ENCODE results near the gene MECP2. TPM values are rescaled to one million over a fixed set of nuclear protein-coding genes. Genes with fewer than 3 reads are reported as not detected.

The MECP2 gene
- total and polyA plus RNA-seq, 2 donors (not counting 1 experiment from before 2014, with no cell fraction given) = 20.0 to 122 TPM

GRCh38 chrX:154027022-154027402 is 70.5 kb downstream of the MECP2 start:
- no peaks in the 10 kb centered on the region for H3K27me3 ChIP-seq (replicated peaks in 1 of 4; ENCODE audit: control extremely low read depth in 1 of 4, control insufficient read depth in 3 of 4, insufficient read depth in 4 of 4, low read length in 3 of 4)
- no peak for TF ChIP-seq EZH2 (IDR thresholded peaks at IDR 0.05; ENCODE audit: borderline replicate concordance, insufficient read depth, low read depth, low read length, poor library complexity, severe bottlenecking)
- TF ChIP-seq, protein P1, sequence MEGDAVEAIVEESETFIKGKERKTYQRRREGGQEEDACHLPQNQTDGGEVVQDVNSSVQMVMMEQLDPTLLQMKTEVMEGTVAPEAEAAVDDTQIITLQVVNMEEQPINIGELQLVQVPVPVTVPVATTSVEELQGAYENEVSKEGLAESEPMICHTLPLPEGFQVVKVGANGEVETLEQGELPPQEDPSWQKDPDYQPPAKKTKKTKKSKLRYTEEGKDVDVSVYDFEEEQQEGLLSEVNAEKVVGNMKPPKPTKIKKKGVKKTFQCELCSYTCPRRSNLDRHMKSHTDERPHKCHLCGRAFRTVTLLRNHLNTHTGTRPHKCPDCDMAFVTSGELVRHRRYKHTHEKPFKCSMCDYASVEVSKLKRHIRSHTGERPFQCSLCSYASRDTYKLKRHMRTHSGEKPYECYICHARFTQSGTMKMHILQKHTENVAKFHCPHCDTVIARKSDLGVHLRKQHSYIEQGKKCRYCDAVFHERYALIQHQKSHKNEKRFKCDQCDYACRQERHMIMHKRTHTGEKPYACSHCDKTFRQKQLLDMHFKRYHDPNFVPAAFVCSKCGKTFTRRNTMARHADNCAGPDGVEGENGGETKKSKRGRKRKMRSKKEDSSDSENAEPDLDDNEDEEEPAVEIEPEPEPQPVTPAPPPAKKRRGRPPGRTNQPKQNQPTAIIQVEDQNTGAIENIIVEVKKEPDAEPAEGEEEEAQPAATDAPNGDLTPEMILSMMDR (IDR thresholded peaks at IDR 0.05) = no peak
- H3K36me3 ChIP-seq (replicated peaks in 1 of 2; ENCODE audit: control extremely low read depth in 1 of 2, control insufficient read depth in 1 of 2, extremely low read depth in 1 of 2, insufficient read depth in 2 of 2, low read length in 1 of 2) = peaks cover 0 to 33% of the 10 kb centered on the region in 2 experiments
- H3K4me2 ChIP-seq (replicated peaks; ENCODE audit: low read depth, low read length, poor library complexity, severe bottlenecking) = no peak overlapping the region
- no peaks in the 10 kb centered on the region for H3K9me3 ChIP-seq (ENCODE audit: control extremely low read depth in 1 of 3, control insufficient read depth in 2 of 3, insufficient read depth in 1 of 3, low read length in 2 of 3)
- H3K9ac ChIP-seq (ENCODE audit: low read length) = no peak overlapping the region
- Mint-ChIP-seq H3K4me1 (no peaks in the 10 kb centered on the region), H3K27me3 (no peaks in the 10 kb centered on the region), H3K9me3 (ENCODE audit: insufficient read depth) (no peaks in the 10 kb centered on the region), H3K4me3 (no peak overlapping the region), H3K27ac (peak overlapping the region; percentile 10)
- peaks cover 4% of the 10 kb centered on the region for H4K20me1 ChIP-seq (ENCODE audit: control insufficient read depth, insufficient read depth, low read length, poor library complexity, severe bottlenecking)
- no peaks in the 10 kb centered on the region for H3K4me1 ChIP-seq (ENCODE audit: control insufficient read depth in 2 of 2, insufficient read depth in 2 of 2, low read length in 2 of 2)
- ATAC-seq (ENCODE audit: low read depth) (no peak), DNase-seq (no peak)
- H3K79me2 ChIP-seq (ENCODE audit: control insufficient read depth, insufficient read depth, low read length) = peaks cover 7% of the 10 kb centered on the region
- intact Hi-C loops (cut with micrococcal nuclease) = no loop called here
- H3K27ac ChIP-seq (ENCODE audit: low read length in 2 of 2) = no peak overlapping the region
- H2AFZ ChIP-seq (ENCODE audit: insufficient read depth, low read depth, low read length, poor library complexity, severe bottlenecking) = no peak overlapping the region
- POLR2A ChIA-PET = no interaction called here
- CTCF ChIA-PET = interaction anchor here (1.2 kb wide), 1 partner anchor 14 kb away, joined by 7 read pairs; no protein-coding TSS in a partner anchor
- no peak overlapping the region for H3K4me3 ChIP-seq (ENCODE audit: control extremely low read depth in 1 of 5, extremely low read depth in 1 of 5, insufficient read depth in 1 of 5, low read depth in 2 of 5, low read length in 4 of 5)
- WGBS (ENCODE audit: insufficient coverage) = 100% methylated on average over 2 of the region's 6 CpGs

DNA sequence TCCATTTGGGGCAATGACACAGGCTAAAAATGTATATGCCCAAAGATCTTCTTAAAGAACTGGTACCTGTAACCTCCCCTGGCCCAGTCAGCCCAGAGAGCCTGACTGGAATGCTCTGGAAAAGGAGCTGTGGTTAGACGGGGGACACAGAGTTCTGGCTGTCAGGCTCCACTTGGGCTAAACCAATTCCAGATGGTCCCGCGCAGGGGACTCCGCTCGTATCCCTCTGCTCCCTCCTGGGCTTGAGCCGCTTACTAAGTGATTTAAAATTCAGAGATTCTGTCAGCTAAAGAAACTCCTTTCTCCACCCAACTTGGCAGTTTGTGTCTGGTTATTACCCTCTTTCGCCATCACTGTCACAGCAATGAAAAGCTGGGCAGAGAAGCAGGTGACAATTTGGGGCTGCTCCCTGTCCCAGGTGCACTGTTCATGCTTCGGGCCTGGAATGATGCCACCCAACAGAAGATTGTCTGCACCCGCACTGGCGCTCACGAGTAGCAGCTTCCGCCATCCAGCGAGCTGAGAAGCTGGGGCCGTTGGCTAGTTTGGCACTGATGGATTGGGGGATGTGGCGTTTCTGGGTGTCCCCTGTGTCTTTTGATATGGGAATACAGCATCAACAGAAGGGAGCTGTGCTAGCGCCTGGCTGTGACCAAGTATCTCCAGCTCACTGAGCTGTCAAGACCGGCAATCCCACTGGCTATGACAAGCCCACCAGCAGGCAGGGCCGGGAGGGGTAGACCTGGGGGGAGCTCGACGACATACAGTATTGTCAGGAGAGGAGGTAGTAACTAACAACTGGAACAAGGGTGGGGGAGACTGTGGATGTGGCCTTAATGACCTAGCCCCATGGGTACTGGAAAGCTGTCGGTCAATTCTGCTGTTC is 71.1 kb downstream of the MECP2 start:
- no peak for DNase-seq
- H3K4me1 Mint-ChIP-seq = no peaks in the 10 kb centered on the region
- no peaks in the 10 kb centered on the region for H3K4me1 ChIP-seq (ENCODE audit: control insufficient read depth in 2 of 2, insufficient read depth in 2 of 2, low read length in 2 of 2)
- ATAC-seq (ENCODE audit: low read depth) = no peak
- no peak overlapping the region for H3K4me3 Mint-ChIP-seq
- H3K27ac ChIP-seq (ENCODE audit: low read length in 2 of 2) = no peak overlapping the region
- H3K4me2 ChIP-seq (replicated peaks; ENCODE audit: low read depth, low read length, poor library complexity, severe bottlenecking) = no peak overlapping the region
- no peak overlapping the region for H3K4me3 ChIP-seq (ENCODE audit: control extremely low read depth in 1 of 5, extremely low read depth in 1 of 5, insufficient read depth in 1 of 5, low read depth in 2 of 5, low read length in 4 of 5)
- peak overlapping the region; percentile 10 for H3K27ac Mint-ChIP-seq
- no peak overlapping the region for H2AFZ ChIP-seq (ENCODE audit: insufficient read depth, low read depth, low read length, poor library complexity, severe bottlenecking)
- no peak overlapping the region for H3K9ac ChIP-seq (ENCODE audit: low read length)
- H3K9me3 Mint-ChIP-seq (ENCODE audit: insufficient read depth) = no peaks in the 10 kb centered on the region
- no peaks in the 10 kb centered on the region for H3K27me3 Mint-ChIP-seq
- CTCF ChIA-PET = interaction anchor here (1.2 kb wide), 1 partner anchor 13 kb away, joined by 7 read pairs; no protein-coding TSS in a partner anchor
- peaks cover under 1% of the 10 kb centered on the region for H3K79me2 ChIP-seq (ENCODE audit: control insufficient read depth, insufficient read depth, low read length)
- no peaks in the 10 kb centered on the region for H3K9me3 ChIP-seq (ENCODE audit: control extremely low read depth in 1 of 3, control insufficient read depth in 2 of 3, insufficient read depth in 1 of 3, low read length in 2 of 3)
- peaks cover 0 to 27% of the 10 kb centered on the region in 2 experiments for H3K36me3 ChIP-seq (replicated peaks in 1 of 2; ENCODE audit: control extremely low read depth in 1 of 2, control insufficient read depth in 1 of 2, extremely low read depth in 1 of 2, insufficient read depth in 2 of 2, low read length in 1 of 2)
- H4K20me1 ChIP-seq (ENCODE audit: control insufficient read depth, insufficient read depth, low read length, poor library complexity, severe bottlenecking) = no peaks in the 10 kb centered on the region
- 98% methylated on average over 16 of the region's 21 CpGs for WGBS (ENCODE audit: insufficient coverage)
- POLR2A ChIA-PET = no interaction called here
- intact Hi-C loops (cut with micrococcal nuclease) = no loop called here
- TF ChIP-seq, protein P1 (IDR thresholded peaks at IDR 0.05) = no peak
- TF ChIP-seq EZH2 (IDR thresholded peaks at IDR 0.05; ENCODE audit: borderline replicate concordance, insufficient read depth, low read depth, low read length, poor library complexity, severe bottlenecking) = no peak
- no peaks in the 10 kb centered on the region for H3K27me3 ChIP-seq (replicated peaks in 1 of 4; ENCODE audit: control extremely low read depth in 1 of 4, control insufficient read depth in 3 of 4, insufficient read depth in 4 of 4, low read length in 3 of 4)

Measured in B cell (primary cell).